GM12891 (cell line): Measurements from ENCODE around the gene VMO1.

ENCODE experiments used
- POLR2A ChIP-seq: IDR thresholded peaks from 2 replicates; pipeline ENCODE4 v1.6.1; 2011; ENCODE audit warnings: low read depth, low read length, control low read depth
- POLR2AphosphoS5 ChIP-seq: IDR thresholded peaks from 2 replicates; pipeline ENCODE4 v1.6.1; 2011; ENCODE audit warnings: low read depth, low read length, control low read depth

GRCh38 chr17:4786516-4786915 lies 352 bp upstream of the VMO1 start:
- TF ChIP-seq POLR2A, result no peak
- no peak for TF ChIP-seq POLR2AphosphoS5
